GM13976 (cell line): ENCODE results near the gene MAPKBP1.

Source experiments
- DNase-seq: peaks from one replicate; pipeline ENCODE4 v3.0.0; 2012; ENCODE audit warnings: low spot score
- in situ Hi-C: fragments of 300-500 bp; cut with MboI; formaldehyde crosslinking; loops from one replicate; pipeline ENCODE4 v1.12.0; 2022; ENCODE audit warnings: low sequenced_read_pairs, mixed read lengths, inconsistent platforms; ENCODE audit not compliant: unreplicated experiment
- TF ChIP-seq, protein P1 (sequence below): IDR thresholded peaks from 2 replicates; pipeline ENCODE4 v1.5.1; 2012; ENCODE audit warnings: borderline replicate concordance, mild to moderate bottlenecking; ENCODE audit not compliant: insufficient read depth; ENCODE audit errors: extremely low read depth, missing control alignments, control extremely low read depth

The MAPKBP1 gene

DNA sequence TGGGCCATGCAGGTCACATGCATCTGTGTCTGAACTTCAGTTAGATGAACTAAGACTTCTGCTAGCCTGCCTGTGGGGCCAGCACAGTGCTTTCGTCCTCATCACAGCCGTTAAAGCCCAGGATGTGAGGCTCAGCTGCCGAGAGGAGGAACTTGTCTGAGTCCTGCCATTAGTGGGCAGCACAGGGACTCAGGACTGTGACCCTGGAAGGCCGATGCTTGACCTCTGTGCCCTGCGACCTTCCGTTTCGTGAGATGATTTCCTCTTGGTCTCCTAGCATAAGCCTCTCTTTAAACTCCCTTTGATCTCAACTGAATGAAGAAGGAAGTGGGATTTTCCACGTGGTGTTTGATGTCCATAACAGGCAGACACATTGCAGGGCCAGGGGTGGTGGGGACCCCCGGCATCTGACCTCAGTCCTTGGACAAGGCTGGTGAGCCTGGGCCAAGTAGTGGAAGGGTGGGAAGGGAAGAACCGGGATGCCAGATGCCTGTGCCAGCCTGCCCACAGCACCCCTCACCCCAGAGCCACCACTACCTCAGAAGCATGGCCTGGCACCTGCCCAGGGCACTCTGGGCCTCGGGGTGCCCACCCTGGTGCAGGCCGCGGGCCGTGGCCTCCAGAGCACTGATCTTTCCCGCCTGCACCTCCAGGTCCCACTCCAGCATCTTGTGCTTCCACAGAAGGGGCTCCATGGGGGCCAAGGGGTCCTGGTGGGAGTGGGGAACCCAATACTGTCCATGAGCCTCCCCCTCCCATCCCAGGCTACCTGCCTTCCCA is 86.0 kb downstream of the MAPKBP1 start:
- no peak for DNase-seq
- in situ Hi-C loops = no loop called here

GRCh38 chr15:41861736-41862356 is 87.6 kb downstream of the MAPKBP1 start:
- in situ Hi-C loops = no loop called here
- no peak for DNase-seq
- TF ChIP-seq, protein P1, sequence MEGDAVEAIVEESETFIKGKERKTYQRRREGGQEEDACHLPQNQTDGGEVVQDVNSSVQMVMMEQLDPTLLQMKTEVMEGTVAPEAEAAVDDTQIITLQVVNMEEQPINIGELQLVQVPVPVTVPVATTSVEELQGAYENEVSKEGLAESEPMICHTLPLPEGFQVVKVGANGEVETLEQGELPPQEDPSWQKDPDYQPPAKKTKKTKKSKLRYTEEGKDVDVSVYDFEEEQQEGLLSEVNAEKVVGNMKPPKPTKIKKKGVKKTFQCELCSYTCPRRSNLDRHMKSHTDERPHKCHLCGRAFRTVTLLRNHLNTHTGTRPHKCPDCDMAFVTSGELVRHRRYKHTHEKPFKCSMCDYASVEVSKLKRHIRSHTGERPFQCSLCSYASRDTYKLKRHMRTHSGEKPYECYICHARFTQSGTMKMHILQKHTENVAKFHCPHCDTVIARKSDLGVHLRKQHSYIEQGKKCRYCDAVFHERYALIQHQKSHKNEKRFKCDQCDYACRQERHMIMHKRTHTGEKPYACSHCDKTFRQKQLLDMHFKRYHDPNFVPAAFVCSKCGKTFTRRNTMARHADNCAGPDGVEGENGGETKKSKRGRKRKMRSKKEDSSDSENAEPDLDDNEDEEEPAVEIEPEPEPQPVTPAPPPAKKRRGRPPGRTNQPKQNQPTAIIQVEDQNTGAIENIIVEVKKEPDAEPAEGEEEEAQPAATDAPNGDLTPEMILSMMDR = no peak

More for the DNA sequence above, 86.0 kb downstream of the MAPKBP1 start:
- TF ChIP-seq, protein P1 = peak; percentile 26

GRCh38 chr15:41862515-41863116 is 88.3 kb downstream of the MAPKBP1 start:
- in situ Hi-C loops = no loop called here
- no peak for DNase-seq
- TF ChIP-seq, protein P1 = no peak

DNA sequence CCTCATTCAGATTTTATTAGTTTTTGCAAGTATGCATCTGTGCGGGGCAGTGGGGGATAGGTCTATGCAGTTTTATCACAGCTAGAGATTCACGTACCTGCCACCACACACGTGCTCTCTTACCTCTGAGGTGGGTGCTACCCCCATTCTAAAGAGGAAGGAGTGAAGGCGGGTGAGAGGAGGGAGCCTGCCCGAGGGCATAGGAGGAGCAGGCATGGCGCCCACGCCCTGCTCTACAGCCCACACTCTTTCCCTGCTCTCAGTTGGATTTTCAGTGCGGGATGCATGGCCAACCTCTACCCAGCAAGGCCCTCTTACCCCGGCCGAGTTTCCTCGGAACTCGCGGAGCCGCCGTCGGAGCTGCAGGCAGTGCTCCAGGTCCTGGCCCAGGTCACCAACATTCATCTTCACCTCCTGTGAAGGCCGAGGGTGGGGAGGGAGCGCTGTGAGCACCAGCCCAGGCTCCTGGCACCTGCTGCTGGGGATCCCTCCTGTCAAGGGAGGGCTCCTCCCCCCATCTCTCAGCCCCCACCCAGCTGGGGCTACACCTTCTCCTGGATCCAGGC is 91.3 kb downstream of the MAPKBP1 start:
- in situ Hi-C loops = no loop called here
- TF ChIP-seq, protein P1 = no peak
- DNase-seq = no peak

DNA sequence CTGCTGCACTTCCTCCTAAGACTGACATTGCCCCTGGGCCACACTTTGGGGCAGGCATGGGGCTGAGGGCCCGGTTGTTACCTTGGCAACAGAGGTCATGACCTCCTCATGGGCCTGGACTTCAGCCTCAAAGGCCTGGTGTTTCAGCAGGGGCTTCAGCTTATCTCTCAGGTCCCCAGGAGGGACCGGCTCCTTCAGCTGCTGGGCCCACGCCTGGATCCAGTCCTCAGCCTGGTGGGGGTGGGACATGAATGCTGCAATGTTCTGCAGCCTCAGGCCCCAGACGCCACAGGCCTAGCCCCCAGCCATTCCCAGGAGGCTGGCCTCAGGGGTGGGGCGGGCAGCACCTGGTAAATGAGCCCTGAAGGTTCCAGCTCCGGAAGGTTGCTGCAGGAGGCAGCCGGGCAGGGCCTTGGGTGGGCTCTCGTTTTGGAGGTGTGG is 92.0 kb downstream of the MAPKBP1 start:
- in situ Hi-C loops = no loop called here
- no peak for DNase-seq
- TF ChIP-seq, protein P1 = no peak

DNA sequence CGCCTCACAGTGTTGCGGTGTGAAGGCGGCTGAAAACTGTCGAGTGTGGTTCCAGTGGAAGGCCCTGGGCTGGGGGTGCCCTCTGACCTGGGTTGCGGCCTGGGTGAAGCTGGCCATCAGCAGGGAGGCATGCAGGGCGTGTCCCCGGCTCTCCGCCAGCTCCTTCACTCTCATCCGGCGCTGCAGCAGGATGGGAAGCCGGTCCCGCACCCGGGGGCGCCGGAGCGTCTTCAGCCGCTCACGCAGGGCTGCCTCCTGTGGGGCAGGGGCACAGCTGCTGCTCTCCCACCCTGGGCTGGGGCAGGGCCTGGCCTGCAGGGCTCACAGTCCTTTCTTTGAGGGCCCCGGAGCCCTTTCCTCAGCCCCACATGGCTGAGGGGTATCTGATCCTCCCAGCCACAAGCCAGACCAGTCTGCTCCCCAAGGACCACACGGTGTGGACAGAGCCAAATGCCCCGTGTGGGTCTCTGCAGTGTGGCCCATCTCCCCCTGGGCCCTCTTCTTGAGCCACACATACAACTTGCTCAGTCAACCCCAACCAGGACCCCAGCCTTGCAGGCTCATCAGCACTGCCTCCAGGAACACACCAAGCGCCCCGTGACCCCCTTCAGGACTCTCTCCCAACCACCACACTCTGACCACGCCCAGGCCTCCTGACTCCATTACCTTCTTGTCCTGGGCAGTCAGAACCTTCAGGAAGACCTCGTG is 92.7 kb downstream of the MAPKBP1 start:
- DNase-seq = no peak
- in situ Hi-C loops = no loop called here
- TF ChIP-seq, protein P1 = no peak
